SU-DHL-6 (cell line): ENCODE results near the gene OR9Q1.

ENCODE experiments used
- EZH2phosphoT487 ChIP-seq: fragments of 200-600 bp; sonication (generic), shearing (Covaris generic); conservative IDR thresholded peaks from 2 replicates; pipeline ENCODE4 v1.6.1; 2018; ENCODE audit warnings: mild to moderate bottlenecking, antibody characterized with exemption, low read length, moderate library complexity, mixed read lengths
- TF ChIP-seq, protein P1 (sequence below): fragments of 200-600 bp; sonication (generic); IDR thresholded peaks from one replicate; pipeline ENCODE4 v1.5.1; 2017; ENCODE audit warnings: antibody characterized with exemption, mild to moderate bottlenecking, low read length, moderate library complexity; ENCODE audit not compliant: insufficient read depth, poor library complexity, severe bottlenecking

DNA sequence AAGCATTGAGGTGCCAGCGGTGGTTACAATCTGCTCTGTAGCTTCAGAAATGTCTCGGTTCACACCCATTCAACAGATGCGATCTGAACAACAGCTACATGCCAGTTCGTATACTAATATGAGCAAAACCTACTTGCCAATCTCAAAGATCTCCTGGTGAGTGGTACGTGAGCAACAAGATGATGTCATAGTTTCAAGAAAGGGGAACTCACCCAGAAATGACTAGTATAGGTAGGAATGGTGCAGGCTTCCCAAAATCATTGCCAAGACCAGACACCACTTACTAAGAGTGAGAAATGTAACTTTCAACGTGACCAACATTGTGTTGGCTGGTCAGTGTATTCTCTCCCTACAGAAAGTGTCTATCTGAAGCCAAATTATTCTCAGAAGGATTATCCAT lies 38.1 kb downstream of the OR9Q1 start:
- TF ChIP-seq, protein P1, sequence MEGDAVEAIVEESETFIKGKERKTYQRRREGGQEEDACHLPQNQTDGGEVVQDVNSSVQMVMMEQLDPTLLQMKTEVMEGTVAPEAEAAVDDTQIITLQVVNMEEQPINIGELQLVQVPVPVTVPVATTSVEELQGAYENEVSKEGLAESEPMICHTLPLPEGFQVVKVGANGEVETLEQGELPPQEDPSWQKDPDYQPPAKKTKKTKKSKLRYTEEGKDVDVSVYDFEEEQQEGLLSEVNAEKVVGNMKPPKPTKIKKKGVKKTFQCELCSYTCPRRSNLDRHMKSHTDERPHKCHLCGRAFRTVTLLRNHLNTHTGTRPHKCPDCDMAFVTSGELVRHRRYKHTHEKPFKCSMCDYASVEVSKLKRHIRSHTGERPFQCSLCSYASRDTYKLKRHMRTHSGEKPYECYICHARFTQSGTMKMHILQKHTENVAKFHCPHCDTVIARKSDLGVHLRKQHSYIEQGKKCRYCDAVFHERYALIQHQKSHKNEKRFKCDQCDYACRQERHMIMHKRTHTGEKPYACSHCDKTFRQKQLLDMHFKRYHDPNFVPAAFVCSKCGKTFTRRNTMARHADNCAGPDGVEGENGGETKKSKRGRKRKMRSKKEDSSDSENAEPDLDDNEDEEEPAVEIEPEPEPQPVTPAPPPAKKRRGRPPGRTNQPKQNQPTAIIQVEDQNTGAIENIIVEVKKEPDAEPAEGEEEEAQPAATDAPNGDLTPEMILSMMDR = no peak
- no peak for TF ChIP-seq EZH2phosphoT487
